GM19043 (cell line): ENCODE data around the gene RILPL2.
A peak's percentile ranks its signal among the peaks of the same experiment; 100 is the strongest.
"Not testable (repeated sequence)": the region's sequence is repeated elsewhere in the genome, so short reads cannot be mapped to it uniquely, and the experiment has no call there.

Experiments used
- ATAC-seq: cut with Tn5 transposase; IDR thresholded peaks from one replicate; pipeline ENCODE4 v1.9.1; 2021; ENCODE audit warnings: low read depth; ENCODE audit not compliant: unreplicated experiment

Gene RILPL2

GRCh38 chr12:123407934-123408333, 28.6 kb downstream of the RILPL2 start:
- not testable (repeated sequence) for ATAC-seq

GRCh38 chr12:123407269-123407668, 29.2 kb downstream of the RILPL2 start:
- ATAC-seq: not testable (repeated sequence)

DNA sequence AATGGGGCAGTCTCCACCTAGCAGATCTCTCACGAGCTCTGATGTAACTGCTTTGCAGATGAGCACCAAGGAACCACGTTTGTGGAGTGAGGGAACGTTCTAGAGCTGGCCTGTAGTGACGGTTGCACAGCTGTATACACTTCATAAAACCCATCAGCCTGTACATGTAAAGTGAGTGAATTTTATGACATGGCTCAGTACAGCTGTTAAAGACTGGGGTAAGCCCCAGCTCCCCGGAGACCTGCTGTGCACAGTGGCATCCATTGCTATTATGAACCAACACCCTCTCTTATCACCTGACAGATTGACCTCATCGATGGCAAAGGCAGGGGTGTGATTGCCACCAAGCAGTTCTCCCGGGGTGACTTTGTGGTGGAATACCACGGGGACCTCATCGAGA, 31.9 kb downstream of the RILPL2 start:
- no peak for ATAC-seq

GRCh38 chr12:123401753-123402683, 34.5 kb downstream of the RILPL2 start:
- ATAC-seq: no peak

- no peak for ATAC-seq
Observed at GRCh38 chr12:123399255-123399617, 37.2 kb downstream of the RILPL2 start.

DNA sequence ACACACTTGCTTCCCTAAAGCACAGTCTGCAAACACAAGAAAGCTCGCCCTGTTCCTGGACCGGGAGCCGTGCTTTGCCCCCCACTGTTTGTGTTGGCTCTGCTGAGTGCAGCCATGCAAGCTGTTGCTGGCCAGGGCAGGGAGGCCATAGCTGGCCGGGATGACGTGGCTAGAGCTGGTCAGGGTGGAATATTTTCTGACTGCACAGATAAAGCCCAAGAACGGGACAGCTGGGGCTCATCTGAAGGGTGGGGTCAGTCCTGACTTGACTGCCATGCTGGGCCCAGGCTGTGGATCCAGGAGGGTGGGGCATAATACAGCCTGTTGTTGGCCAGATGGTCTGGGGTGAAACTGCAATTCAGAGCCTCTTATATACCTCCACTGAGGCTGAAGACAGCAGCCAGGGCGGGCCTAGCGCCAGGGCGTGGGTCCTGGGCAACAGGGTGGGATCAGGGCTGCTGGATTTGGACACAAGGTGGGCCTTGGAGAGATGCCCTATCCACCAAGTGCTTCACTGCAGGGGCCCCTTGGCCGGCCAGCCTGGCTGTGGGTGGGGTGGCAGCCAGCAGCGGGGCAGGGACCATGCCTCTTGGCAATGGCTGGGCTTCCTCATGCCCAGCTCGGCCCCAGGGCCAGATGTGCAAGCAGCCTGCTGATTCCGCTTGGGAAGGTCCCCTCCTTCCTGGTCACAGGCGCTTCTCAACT, 37.8 kb downstream of the RILPL2 start:
- ATAC-seq: no peak

DNA sequence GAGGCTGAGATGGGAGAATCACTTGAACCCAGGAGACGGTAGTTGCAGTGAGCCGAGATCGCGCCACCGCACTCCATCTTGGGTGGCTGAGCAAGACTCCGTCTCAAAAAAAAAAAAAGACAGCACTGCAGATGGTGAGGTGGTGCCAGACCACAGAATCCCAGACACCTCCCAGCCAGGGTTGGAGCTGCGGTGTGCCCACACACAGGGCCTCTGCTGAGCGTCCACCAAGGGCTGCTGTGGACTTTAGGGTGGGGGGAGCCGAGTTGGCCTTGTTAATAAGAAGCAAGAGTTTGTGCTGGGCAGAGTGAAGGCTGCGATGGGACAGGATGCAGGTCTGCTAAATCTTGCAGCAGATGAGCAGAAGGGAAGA, 38.3 kb downstream of the RILPL2 start:
- no peak for ATAC-seq

DNA sequence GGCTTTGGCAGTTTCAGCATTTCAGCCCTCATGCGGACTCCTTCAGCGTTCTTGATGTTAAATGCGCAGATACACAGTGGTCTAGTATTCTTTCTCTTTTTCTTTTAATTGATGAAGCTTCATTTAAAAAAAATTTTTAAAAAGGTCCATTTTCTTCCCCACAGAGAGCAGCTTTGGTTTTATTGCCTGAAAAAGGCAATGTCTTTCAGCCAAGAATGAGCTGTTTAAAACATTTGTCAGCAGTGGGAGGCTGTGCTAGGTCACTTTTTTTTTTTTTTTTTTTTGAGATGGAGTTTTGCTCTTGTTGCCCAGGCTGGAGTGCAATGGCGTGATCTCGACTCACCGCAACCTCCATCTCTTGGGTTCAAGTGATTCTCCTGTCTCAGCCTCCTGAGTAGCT, 39.1 kb downstream of the RILPL2 start:
- ATAC-seq: no peak

- ATAC-seq: no peak
Observed at GRCh38 chr12:123396954-123397353, 39.5 kb downstream of the RILPL2 start.

- no peak for ATAC-seq
Observed at GRCh38 chr12:123396543-123396942, 39.9 kb downstream of the RILPL2 start.

- ATAC-seq: no peak
Observed at GRCh38 chr12:123395236-123395635, 41.2 kb downstream of the RILPL2 start.

DNA sequence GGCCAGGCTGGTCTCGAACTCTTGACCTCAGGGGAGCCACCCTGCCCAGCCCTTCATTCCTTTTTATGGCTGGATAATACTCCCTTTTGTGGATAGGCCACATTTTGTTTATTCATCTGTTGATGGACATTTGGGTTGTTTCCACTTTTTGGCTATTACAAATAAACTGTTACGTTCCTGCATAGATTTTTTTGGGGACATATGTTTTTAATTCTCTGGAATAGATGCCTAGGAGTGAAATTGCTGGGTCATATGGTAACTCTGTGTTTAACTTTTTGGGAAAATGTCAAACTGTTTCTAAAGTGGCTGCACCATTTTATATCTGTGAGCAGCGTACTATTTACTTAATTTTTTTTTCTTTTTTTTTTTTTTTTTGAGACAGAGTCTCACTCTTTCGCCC, 42.7 kb downstream of the RILPL2 start:
- ATAC-seq: no peak

DNA sequence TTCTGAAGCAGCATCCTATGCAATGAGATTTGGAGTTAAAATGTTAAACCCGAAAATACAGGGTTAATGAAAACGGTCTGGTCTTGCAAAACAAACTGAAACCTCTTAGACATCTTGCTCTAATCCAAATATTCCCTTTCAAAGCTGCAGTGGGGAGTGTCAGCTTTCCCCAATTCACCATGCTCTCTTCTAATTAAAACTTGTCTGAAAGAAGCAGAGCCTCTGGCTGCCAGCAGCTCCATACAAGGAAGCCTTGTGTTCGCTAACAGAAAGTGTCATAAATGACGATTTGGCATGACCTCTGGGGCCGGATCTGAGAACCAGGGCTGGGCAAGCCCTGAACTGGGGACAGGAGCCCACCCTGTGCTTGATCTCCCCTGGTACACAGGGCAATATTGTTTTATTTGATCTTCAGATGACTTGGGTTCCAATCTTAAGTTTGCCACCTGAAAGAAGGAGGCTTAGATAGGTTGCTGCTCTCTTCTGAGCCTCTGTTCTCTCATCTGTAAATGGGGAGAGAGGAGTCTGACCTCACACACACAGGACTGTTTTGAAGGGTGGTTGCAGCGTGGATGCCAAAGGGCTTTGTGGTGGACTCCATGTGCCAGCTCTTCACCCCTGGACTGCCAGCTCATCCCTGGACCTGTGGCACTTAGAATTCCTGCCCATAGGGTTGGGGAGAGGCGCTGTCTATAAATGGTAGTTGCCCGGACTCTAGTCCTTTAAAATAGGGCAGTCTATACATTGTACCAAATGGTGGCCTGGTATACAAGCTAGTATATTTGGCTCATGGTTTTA, 44.7 kb downstream of the RILPL2 start:
- ATAC-seq: no peak

GRCh38 chr12:123390498-123391426, 45.7 kb downstream of the RILPL2 start:
- ATAC-seq: no peak

GRCh38 chr12:123389560-123390351, 46.7 kb downstream of the RILPL2 start:
- ATAC-seq: no peak

- no peak for ATAC-seq
Observed at GRCh38 chr12:123388951-123389559, 47.4 kb downstream of the RILPL2 start.

DNA sequence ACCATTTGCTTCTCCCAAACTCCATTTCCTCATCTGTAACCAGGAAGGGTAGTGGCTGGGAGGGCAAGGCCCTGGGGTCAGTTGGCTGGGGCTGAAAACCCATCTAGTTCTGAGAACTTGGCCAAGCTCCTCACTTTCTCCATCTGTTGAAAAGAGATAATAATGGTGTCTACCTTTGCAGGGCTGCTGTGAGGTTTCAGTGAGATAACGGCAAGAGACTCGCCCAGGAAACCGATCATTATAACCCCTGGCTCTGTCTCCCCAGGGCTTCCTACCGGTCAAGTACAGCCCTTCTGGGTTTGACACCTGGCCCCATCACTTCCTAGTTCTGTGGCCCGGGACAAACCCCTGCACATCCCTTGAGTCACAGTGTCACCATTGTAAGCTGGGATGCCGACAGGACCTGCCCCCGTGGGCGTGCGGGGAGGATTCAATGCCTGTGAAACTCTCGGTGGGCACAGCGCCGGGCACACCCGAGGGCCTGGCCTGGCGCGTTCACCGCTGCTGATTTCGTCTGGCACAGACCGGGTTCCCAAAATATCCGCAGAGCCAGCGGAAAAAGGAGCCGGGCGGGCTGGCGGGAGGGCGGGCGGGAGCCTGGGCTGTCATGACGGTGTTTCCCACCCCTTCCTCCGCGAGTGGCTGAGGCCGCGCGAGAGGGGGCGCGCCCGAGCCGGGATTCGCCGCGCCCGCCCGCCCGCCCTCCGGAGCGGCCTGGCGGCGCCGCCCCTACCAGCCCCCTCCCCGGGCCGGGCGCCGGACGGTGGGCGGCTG, 48.1 kb downstream of the RILPL2 start:
- ATAC-seq: peak; percentile 32

GRCh38 chr12:123387508-123388176, 48.8 kb downstream of the RILPL2 start:
- no peak for ATAC-seq
